Breast epithelium (tissue), 4 donors: ENCODE data around the gene AFAP1. TPM values are rescaled to one million over a fixed set of nuclear protein-coding genes. Genes with fewer than 3 reads are reported as not detected.

Source experiments
- DNase-seq, 2 donors: peaks; one replicate each; pipeline ENCODE4 v3.0.0-alpha.2; 2019; ENCODE audit warnings: low spot score in 2 of 2
- H3K27ac ChIP-seq, 2 donors: fragments of 200-600 bp; sonication (generic) in 1 of 2; one replicate each; pipeline ENCODE4 v1.5.1; 2016 to 2019; ENCODE audit warnings: mild to moderate bottlenecking in 1 of 2
- H3K27me3 ChIP-seq, 2 donors: fragments of 200-600 bp; sonication (generic) in 1 of 2; one replicate each; pipeline versions ENCODE4 v1.5.1 to v1.6.0; 2017 to 2019; ENCODE audit warnings: control low read depth in 1 of 2, mild to moderate bottlenecking in 1 of 2
- H3K36me3 ChIP-seq: fragments of 200-600 bp; one replicate; pipeline ENCODE4 v1.5.1; 2019
- H3K4me1 ChIP-seq, 2 donors: fragments of 200-600 bp; sonication (generic); one replicate each; pipeline ENCODE4 v1.5.1; 2016 to 2019; ENCODE audit warnings: control low read depth in 1 of 2
- H3K4me3 ChIP-seq, 3 donors: fragments of 200-600 bp; sonication (generic); 1 replicate in 2 of 3; 2 replicates in 1 of 3; pipeline ENCODE4 v1.5.1; 2016 to 2019; ENCODE audit warnings: mild to moderate bottlenecking in 3 of 3, moderate library complexity in 2 of 3
- H3K9me3 ChIP-seq, 2 donors: fragments of 200-600 bp; sonication (generic) in 1 of 2; one replicate each; pipeline ENCODE4 v1.5.1; 2016 to 2019; ENCODE audit warnings: control low read depth in 1 of 2
- CTCF ChIP-seq, 3 donors: fragments of 450-650 bp; IDR thresholded peaks; one replicate each; pipeline ENCODE4 v1.5.1; 2016 to 2017; ENCODE audit warnings: antibody characterized with exemption in 3 of 3, mild to moderate bottlenecking in 3 of 3, moderate library complexity in 3 of 3
- POLR2A ChIP-seq: fragments of 450-650 bp; IDR thresholded peaks from one replicate; pipeline ENCODE4 v1.6.1; 2016; ENCODE audit warnings: antibody characterized with exemption, mild to moderate bottlenecking, moderate library complexity
- POLR2AphosphoS5 ChIP-seq, 3 donors: sonication (generic); formaldehyde crosslinking; IDR thresholded peaks; one replicate each; pipeline ENCODE4 v1.6.1; 2017; ENCODE audit warnings: antibody characterized with exemption in 3 of 3
- intact Hi-C: fragments of 100-400 bp; cut with DNase I; formaldehyde crosslinking; loops from one replicate; pipeline ENCODE4 v1.15.1; 2023; ENCODE audit warnings: low total_unique reads
- total RNA-seq, 3 donors: library from RNA; depleted of rRNA; stranded (reverse); fragments of >200 nt; gene quantifications; one replicate each; pipeline ENCODE4 v1.1.0, GENCODE V29; 2016

AFAP1 gene
- total RNA-seq, 3 donors from 2014 or later: 14.5 to 21.6 (median 16.6) TPM

GRCh38 chr4:7858498-7858897 is 81.2 kb downstream of the AFAP1 start:
- DNase-seq: no peak
- no peaks in the 10 kb centered on the region for H3K4me1 ChIP-seq
- intact Hi-C loops: no loop called here
- no peak overlapping the region for H3K4me3 ChIP-seq
- H3K9me3 ChIP-seq: no peaks in the 10 kb centered on the region
- no peak overlapping the region for H3K27ac ChIP-seq
- H3K36me3 ChIP-seq: no peaks in the 10 kb centered on the region
- no peaks in the 10 kb centered on the region for H3K27me3 ChIP-seq
- TF ChIP-seq POLR2A (no peak), CTCF (IDR thresholded peaks at IDR 0.05) (no peak), POLR2AphosphoS5 (IDR thresholded peaks at IDR 0.05) (no peak)

- no peak for DNase-seq
- Histone ChIP-seq H3K4me3 (no peak overlapping the region), H3K9me3 (no peaks in the 10 kb centered on the region), H3K27ac (no peak overlapping the region), H3K36me3 (no peaks in the 10 kb centered on the region), H3K27me3 (no peaks in the 10 kb centered on the region), H3K4me1 (no peaks in the 10 kb centered on the region)
- intact Hi-C loops: no loop called here
- no peak for TF ChIP-seq CTCF (IDR thresholded peaks at IDR 0.05)
- no peak for TF ChIP-seq POLR2AphosphoS5 (IDR thresholded peaks at IDR 0.05)
- TF ChIP-seq POLR2A: no peak
These were observed 81.7 kb downstream of the AFAP1 start for GRCh38 chr4:7857993-7858392.

GRCh38 chr4:7857238-7857701 is 82.4 kb downstream of the AFAP1 start:
- no peaks in the 10 kb centered on the region for H3K9me3 ChIP-seq
- intact Hi-C loops: no loop called here
- TF ChIP-seq POLR2AphosphoS5 (IDR thresholded peaks at IDR 0.05) (no peak), POLR2A (no peak), CTCF (IDR thresholded peaks at IDR 0.05) (no peak)
- H3K4me3 ChIP-seq: no peak overlapping the region
- no peak for DNase-seq
- no peaks in the 10 kb centered on the region for H3K36me3 ChIP-seq
- H3K27me3 ChIP-seq: no peaks in the 10 kb centered on the region
- H3K27ac ChIP-seq: peak overlapping the region in 1 of 2 donors; percentile 57
- H3K4me1 ChIP-seq: no peaks in the 10 kb centered on the region

- TF ChIP-seq CTCF (IDR thresholded peaks at IDR 0.05): no peak
- no peak for TF ChIP-seq POLR2AphosphoS5 (IDR thresholded peaks at IDR 0.05)
- TF ChIP-seq POLR2A: no peak
- DNase-seq: no peak
- Histone ChIP-seq H3K9me3 (no peaks in the 10 kb centered on the region), H3K27me3 (no peaks in the 10 kb centered on the region), H3K4me3 (no peak overlapping the region), H3K36me3 (no peaks in the 10 kb centered on the region), H3K4me1 (no peaks in the 10 kb centered on the region), H3K27ac (peak overlapping the region in 1 of 2 donors; percentile 28)
- intact Hi-C loops: no loop called here
These were observed 83.9 kb downstream of the AFAP1 start for GRCh38 chr4:7855731-7856130.

- H3K27ac ChIP-seq: no peak overlapping the region
- TF ChIP-seq POLR2AphosphoS5 (IDR thresholded peaks at IDR 0.05) (no peak), CTCF (IDR thresholded peaks at IDR 0.05) (no peak), POLR2A (no peak)
- no peaks in the 10 kb centered on the region for H3K9me3 ChIP-seq
- DNase-seq: no peak
- no peak overlapping the region for H3K4me3 ChIP-seq
- no peaks in the 10 kb centered on the region for H3K4me1 ChIP-seq
- H3K36me3 ChIP-seq: no peaks in the 10 kb centered on the region
- intact Hi-C loops: no loop called here
- no peaks in the 10 kb centered on the region for H3K27me3 ChIP-seq
These were observed 84.8 kb downstream of the AFAP1 start for GRCh38 chr4:7854697-7855370.
